Adipocyte (in vitro differentiated cells): ENCODE measurements around the gene BAD.

Experiments
- DNase-seq: peaks from one replicate; pipeline ENCODE4 v3.0.0-alpha.2; 2015; ENCODE audit warnings: low read depth
- H3K27me3 ChIP-seq: replicated peaks from 2 replicates; pipeline ENCODE4 v1.7.0; 2013; ENCODE audit warnings: mild to moderate bottlenecking, low read length, moderate library complexity; ENCODE audit not compliant: control insufficient read depth, insufficient read depth
- H3K36me3 ChIP-seq: 2 replicates; pipeline ENCODE4 v1.7.0; 2013; ENCODE audit warnings: low read length, mild to moderate bottlenecking, moderate library complexity; ENCODE audit not compliant: control insufficient read depth, insufficient read depth, severe bottlenecking
- H3K4me1 ChIP-seq: 2 replicates; pipeline ENCODE4 v1.7.0; 2013; ENCODE audit warnings: mild to moderate bottlenecking, low read length, moderate library complexity; ENCODE audit not compliant: control insufficient read depth, insufficient read depth
- H3K4me3 ChIP-seq: 2 replicates; pipeline ENCODE4 v1.7.0; 2013; ENCODE audit warnings: mild to moderate bottlenecking, low read length, moderate library complexity
- H3K9ac ChIP-seq: 2 replicates; pipeline ENCODE4 v1.7.0; 2013; ENCODE audit warnings: mild to moderate bottlenecking, low read length, moderate library complexity
- H3K9me3 ChIP-seq: 2 replicates; pipeline ENCODE4 v1.7.0; 2013; ENCODE audit warnings: mild to moderate bottlenecking, low read length, moderate library complexity; ENCODE audit not compliant: control insufficient read depth

BAD gene

GRCh38 chr11:64243236-64243854 is 41.1 kb downstream of the BAD start:
- H3K27me3 ChIP-seq: no peaks in the 10 kb centered on the region
- peak overlapping the region; percentile 95 for H3K9ac ChIP-seq
- DNase-seq: no peak
- peaks cover 43% of the 10 kb centered on the region for H3K4me1 ChIP-seq
- H3K36me3 ChIP-seq: peaks cover 21% of the 10 kb centered on the region
- H3K4me3 ChIP-seq: peak overlapping the region; percentile 90
- no peaks in the 10 kb centered on the region for H3K9me3 ChIP-seq

GRCh38 chr11:64241491-64242374 is 42.7 kb downstream of the BAD start:
- H3K9ac ChIP-seq: peak overlapping the region; percentile 95
- no peaks in the 10 kb centered on the region for H3K9me3 ChIP-seq
- H3K4me3 ChIP-seq: peak overlapping the region; percentile 90
- H3K36me3 ChIP-seq: peaks cover 32% of the 10 kb centered on the region
- H3K27me3 ChIP-seq: no peaks in the 10 kb centered on the region
- peaks cover 35% of the 10 kb centered on the region for H3K4me1 ChIP-seq
- DNase-seq: peak; percentile 59

DNA sequence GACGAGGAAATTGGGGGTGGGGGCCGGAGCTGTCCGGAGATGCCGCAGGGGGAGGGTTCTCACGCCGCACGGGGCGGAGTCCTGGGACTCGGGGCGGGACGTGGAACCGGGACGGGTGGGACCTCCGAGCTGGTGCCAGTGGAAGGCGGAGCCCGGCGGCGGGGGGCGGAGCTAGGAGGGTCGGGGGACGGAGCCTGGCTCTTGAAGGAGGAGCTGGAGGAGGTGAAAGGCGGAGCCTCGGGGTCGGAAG is 43.3 kb downstream of the BAD start:
- H3K9ac ChIP-seq: peak overlapping the region; percentile 96
- H3K27me3 ChIP-seq: no peaks in the 10 kb centered on the region
- H3K9me3 ChIP-seq: no peaks in the 10 kb centered on the region
- peaks cover 32% of the 10 kb centered on the region for H3K36me3 ChIP-seq
- peak; percentile 100 for DNase-seq
- H3K4me1 ChIP-seq: peaks cover 35% of the 10 kb centered on the region
- peak overlapping the region; percentile 90 for H3K4me3 ChIP-seq

DNA sequence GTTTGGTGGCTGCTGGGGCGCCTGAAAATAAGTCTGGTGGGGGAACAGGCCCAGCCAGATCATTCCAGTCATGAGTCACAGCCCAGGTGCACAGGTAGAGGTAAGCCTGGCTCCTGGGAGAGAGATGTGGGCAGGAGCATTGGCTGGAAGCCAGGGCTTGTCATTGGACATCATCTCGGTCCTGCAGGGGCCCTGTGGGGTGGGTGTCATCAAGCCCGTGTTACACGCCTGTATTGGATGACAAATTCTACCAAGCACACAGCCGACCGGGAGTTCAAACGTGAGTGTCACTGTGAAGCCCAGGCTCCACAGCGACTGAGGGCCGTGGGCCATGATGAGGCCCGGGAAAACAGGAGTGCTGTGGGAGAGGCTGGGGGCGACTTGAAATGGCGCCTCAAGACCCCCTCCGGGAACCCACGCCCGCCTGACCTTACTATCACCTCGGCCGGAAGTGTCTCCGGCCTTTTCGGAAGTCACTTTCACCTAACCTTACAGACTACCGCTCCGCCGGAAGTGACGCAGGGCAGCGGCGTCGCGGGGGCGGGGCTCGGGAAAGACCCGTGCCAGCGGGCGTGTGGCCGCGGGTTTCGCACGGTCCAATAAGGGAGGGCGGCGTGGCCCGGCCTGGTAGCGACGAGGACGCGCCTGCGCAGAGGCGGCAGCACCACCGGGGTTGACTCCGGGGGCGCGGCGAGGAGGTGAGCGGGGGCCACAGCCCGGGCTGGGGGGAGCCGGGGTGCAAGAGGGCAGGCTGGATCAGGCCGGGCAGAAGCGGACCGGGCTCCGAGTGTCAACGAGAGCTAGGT is 43.8 kb downstream of the BAD start, which contains the start of gene FKBP2:
Gene FKBP2 (plus strand): TSS at position 661 of the 806 bp plus-strand sequence. CDS start 1,293 bp downstream, outside the sequence.
- Histone ChIP-seq H3K36me3 (peaks cover 34% of the 10 kb centered on the region), H3K27me3 (no peaks in the 10 kb centered on the region), H3K4me3 (peak within 1 kb of the TSS; percentile 90), H3K9me3 (no peaks in the 10 kb centered on the region), H3K9ac (peak within 1 kb of the TSS; percentile 96), H3K4me1 (peaks cover 37% of the 10 kb centered on the region)
- peak; percentile 99 for DNase-seq

GRCh38 chr11:64239662-64240434 is 44.6 kb downstream of the BAD start:
- peaks cover 42% of the 10 kb centered on the region for H3K4me1 ChIP-seq
- peak overlapping the region; percentile 96 for H3K9ac ChIP-seq
- H3K27me3 ChIP-seq: no peaks in the 10 kb centered on the region
- H3K36me3 ChIP-seq: peaks cover 34% of the 10 kb centered on the region
- peak overlapping the region; percentile 90 for H3K4me3 ChIP-seq
- no peaks in the 10 kb centered on the region for H3K9me3 ChIP-seq
- no peak for DNase-seq

- Histone ChIP-seq H3K4me3 (no peak overlapping the region), H3K9ac (no peak overlapping the region), H3K9me3 (no peaks in the 10 kb centered on the region), H3K27me3 (no peaks in the 10 kb centered on the region), H3K4me1 (peaks cover 38% of the 10 kb centered on the region), H3K36me3 (peaks cover 31% of the 10 kb centered on the region)
- DNase-seq: no peak
Observed at GRCh38 chr11:64238999-64239398, 45.5 kb downstream of the BAD start.

- no peaks in the 10 kb centered on the region for H3K27me3 ChIP-seq
- no peak for DNase-seq
- peaks cover 36% of the 10 kb centered on the region for H3K4me1 ChIP-seq
- no peak overlapping the region for H3K4me3 ChIP-seq
- H3K9me3 ChIP-seq: no peaks in the 10 kb centered on the region
- peaks cover 22% of the 10 kb centered on the region for H3K36me3 ChIP-seq
- H3K9ac ChIP-seq: no peak overlapping the region
Observed at GRCh38 chr11:64238076-64238475, 46.4 kb downstream of the BAD start.

- no peaks in the 10 kb centered on the region for H3K9me3 ChIP-seq
- no peaks in the 10 kb centered on the region for H3K27me3 ChIP-seq
- no peak overlapping the region for H3K4me3 ChIP-seq
- DNase-seq: no peak
- peaks cover 31% of the 10 kb centered on the region for H3K4me1 ChIP-seq
- H3K36me3 ChIP-seq: peaks cover 21% of the 10 kb centered on the region
- no peak overlapping the region for H3K9ac ChIP-seq
Observed at GRCh38 chr11:64237484-64237951, 46.9 kb downstream of the BAD start.

DNA sequence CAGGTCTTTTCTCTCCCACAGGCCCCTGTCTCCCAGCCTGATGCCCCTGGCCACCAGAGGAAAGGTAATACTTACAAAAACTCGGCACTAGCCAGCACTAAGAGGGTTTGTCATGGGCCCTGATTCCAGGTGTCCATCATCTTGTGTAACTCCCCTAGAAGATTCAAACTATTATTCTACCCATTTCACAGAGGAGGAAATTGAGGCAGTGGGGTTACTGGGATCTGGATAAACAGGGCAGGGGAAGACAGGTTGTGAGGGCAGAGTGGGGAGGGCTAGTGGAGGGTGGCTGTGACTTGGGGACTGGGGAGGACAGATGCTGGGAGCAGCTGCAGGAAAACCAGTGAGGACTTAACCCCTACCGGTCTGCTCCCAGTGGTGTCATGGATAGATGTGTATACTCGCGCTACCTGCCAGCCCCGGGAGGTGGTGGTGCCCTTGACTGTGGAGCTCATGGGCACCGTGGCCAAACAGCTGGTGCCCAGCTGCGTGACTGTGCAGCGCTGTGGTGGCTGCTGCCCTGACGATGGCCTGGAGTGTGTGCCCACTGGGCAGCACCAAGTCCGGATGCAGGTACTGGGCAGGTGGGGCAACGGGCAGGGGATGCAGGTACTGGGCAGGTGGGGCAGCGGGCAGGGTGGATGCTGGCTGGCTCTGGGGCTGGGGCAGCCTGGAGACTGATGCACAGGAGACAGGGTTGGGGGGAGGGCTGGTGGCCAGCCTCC is 48.9 kb downstream of the BAD start:
- Histone ChIP-seq H3K36me3 (peaks cover 21% of the 10 kb centered on the region), H3K4me3 (peak overlapping the region; percentile 81)

GRCh38 chr11:64234647-64235379 is 49.7 kb downstream of the BAD start:
- Histone ChIP-seq H3K4me1 (peaks cover 23% of the 10 kb centered on the region), H3K36me3 (peaks cover 21% of the 10 kb centered on the region), H3K9me3 (no peaks in the 10 kb centered on the region), H3K9ac (peak overlapping the region; percentile 76), H3K27me3 (no peaks in the 10 kb centered on the region), H3K4me3 (peak overlapping the region; percentile 81)
- DNase-seq: peak; percentile 70

More for the DNA sequence above, 48.9 kb downstream of the BAD start:
- H3K27me3 ChIP-seq: no peaks in the 10 kb centered on the region
- DNase-seq: no peak
- H3K9me3 ChIP-seq: no peaks in the 10 kb centered on the region
- H3K9ac ChIP-seq: peak overlapping the region; percentile 76
- H3K4me1 ChIP-seq: peaks cover 28% of the 10 kb centered on the region
